Liver (tissue), 3 donors: Measurements from ENCODE around the gene TACR1.

ENCODE experiments used
- EGR1 ChIP-seq, 2 donors: IDR thresholded peaks; 2 replicates each; pipeline ENCODE4 v1.6.1; 2016 to 2018; ENCODE audit warnings: antibody characterized with exemption in 2 of 2, low read depth in 2 of 2
- GABPA ChIP-seq, 2 donors: IDR thresholded peaks in 1 of 2; conservative IDR thresholded peaks in 1 of 2; 2 replicates each; pipeline ENCODE4 v1.6.1; 2016; ENCODE audit warnings: antibody characterized with exemption in 2 of 2, mild to moderate bottlenecking in 1 of 2, moderate library complexity in 1 of 2
- JUND ChIP-seq, 2 donors: IDR thresholded peaks; 2 replicates each; pipeline ENCODE4 v1.6.1; 2016; ENCODE audit warnings: antibody characterized with exemption in 2 of 2
- RAD21 ChIP-seq, 2 donors: IDR thresholded peaks; 2 replicates each; pipeline ENCODE4 v1.6.1; 2016; ENCODE audit warnings: antibody characterized with exemption in 2 of 2, mild to moderate bottlenecking in 2 of 2
- RXRA ChIP-seq, 2 donors: IDR thresholded peaks; 2 replicates each; pipeline ENCODE4 v1.6.1; 2017 to 2018; ENCODE audit warnings: antibody characterized with exemption in 2 of 2, mild to moderate bottlenecking in 1 of 2
- TAF1 ChIP-seq: conservative IDR thresholded peaks from 2 replicates; pipeline ENCODE4 v1.6.1; 2016; ENCODE audit warnings: antibody characterized with exemption, mild to moderate bottlenecking
- YY1 ChIP-seq: IDR thresholded peaks from 2 replicates; pipeline ENCODE4 v1.6.1; 2016; ENCODE audit warnings: antibody characterized with exemption, mild to moderate bottlenecking
- TF ChIP-seq, protein P1 (sequence below): fragments of 150-350 bp; IDR thresholded peaks from 2 replicates; pipeline ENCODE4 v1.5.1; 2017; ENCODE audit warnings: improper control_type of control experiment, low read depth, low read length; ENCODE audit not compliant: missing input control
- TF ChIP-seq, protein P2 (sequence below): IDR thresholded peaks from 2 replicates; pipeline ENCODE4 v1.6.1; 2016; ENCODE audit warnings: antibody characterized with exemption
- TF ChIP-seq, protein P3 (sequence below): IDR thresholded peaks from 2 replicates; pipeline ENCODE4 v1.6.1; 2016; ENCODE audit warnings: antibody characterized with exemption
- donor health status: healthy.
- donor health status: healthy.

DNA sequence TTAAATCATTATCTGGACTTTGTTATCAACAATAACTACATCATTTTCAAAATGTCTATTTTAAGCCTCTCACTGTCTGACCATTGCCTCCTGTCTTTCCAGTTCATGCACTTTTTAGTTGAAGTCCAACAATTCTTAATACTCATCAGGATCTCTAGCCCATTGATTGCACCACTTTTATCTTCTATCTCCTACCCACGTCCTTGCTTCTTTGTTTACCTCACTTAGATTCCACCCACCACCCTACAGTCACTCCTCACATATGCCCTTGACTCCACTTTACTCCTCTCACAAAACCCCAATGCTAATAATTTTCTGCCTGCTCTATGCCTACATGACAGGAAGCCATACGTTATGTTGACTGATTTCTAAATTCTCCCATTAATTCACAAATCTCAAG, 21.9 kb downstream of the TACR1 start:
- TF ChIP-seq, protein P1, sequence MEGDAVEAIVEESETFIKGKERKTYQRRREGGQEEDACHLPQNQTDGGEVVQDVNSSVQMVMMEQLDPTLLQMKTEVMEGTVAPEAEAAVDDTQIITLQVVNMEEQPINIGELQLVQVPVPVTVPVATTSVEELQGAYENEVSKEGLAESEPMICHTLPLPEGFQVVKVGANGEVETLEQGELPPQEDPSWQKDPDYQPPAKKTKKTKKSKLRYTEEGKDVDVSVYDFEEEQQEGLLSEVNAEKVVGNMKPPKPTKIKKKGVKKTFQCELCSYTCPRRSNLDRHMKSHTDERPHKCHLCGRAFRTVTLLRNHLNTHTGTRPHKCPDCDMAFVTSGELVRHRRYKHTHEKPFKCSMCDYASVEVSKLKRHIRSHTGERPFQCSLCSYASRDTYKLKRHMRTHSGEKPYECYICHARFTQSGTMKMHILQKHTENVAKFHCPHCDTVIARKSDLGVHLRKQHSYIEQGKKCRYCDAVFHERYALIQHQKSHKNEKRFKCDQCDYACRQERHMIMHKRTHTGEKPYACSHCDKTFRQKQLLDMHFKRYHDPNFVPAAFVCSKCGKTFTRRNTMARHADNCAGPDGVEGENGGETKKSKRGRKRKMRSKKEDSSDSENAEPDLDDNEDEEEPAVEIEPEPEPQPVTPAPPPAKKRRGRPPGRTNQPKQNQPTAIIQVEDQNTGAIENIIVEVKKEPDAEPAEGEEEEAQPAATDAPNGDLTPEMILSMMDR, result no peak
- TF ChIP-seq, protein P2, sequence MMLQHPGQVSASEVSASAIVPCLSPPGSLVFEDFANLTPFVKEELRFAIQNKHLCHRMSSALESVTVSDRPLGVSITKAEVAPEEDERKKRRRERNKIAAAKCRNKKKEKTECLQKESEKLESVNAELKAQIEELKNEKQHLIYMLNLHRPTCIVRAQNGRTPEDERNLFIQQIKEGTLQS, result no peak
- TF ChIP-seq EGR1 (IDR thresholded peaks at IDR 0.05; ENCODE audit: low read depth in 2 of 2), result no peak
- no peak for TF ChIP-seq JUND (IDR thresholded peaks at IDR 0.05)
- no peak for TF ChIP-seq TAF1
- TF ChIP-seq YY1, result no peak
- TF ChIP-seq RXRA (IDR thresholded peaks at IDR 0.05), result no peak
- TF ChIP-seq, protein P3, sequence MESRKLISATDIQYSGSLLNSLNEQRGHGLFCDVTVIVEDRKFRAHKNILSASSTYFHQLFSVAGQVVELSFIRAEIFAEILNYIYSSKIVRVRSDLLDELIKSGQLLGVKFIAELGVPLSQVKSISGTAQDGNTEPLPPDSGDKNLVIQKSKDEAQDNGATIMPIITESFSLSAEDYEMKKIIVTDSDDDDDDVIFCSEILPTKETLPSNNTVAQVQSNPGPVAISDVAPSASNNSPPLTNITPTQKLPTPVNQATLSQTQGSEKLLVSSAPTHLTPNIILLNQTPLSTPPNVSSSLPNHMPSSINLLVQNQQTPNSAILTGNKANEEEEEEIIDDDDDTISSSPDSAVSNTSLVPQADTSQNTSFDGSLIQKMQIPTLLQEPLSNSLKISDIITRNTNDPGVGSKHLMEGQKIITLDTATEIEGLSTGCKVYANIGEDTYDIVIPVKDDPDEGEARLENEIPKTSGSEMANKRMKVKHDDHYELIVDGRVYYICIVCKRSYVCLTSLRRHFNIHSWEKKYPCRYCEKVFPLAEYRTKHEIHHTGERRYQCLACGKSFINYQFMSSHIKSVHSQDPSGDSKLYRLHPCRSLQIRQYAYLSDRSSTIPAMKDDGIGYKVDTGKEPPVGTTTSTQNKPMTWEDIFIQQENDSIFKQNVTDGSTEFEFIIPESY, result no peak
- no peak for TF ChIP-seq GABPA (IDR thresholded peaks at IDR 0.05 in 1 of 2, conservative IDR thresholded peaks at IDR 0.05 in 1 of 2)
- TF ChIP-seq RAD21 (IDR thresholded peaks at IDR 0.05), result no peak
